ENCODE results near the gene DNAJA3. TPM values are rescaled to one million over a fixed set of nuclear protein-coding genes. Genes with fewer than 3 reads are reported as not detected.

DNAJA3 gene
- total and polyA plus RNA-seq, 9 of the 15 experiments (the other 6 are each of a cell fraction or from before 2014, with no cell fraction given) = 8.1 to 105 (median 79.0) TPM

- TF ChIP-seq FOXJ2 (tag; IDR thresholded peaks at IDR 0.05) (no peak), MTF1 (CRISPR knock-in tag; IDR thresholded peaks at IDR 0.05; ENCODE audit: borderline replicate concordance) (no peak), HDAC8 (tag; IDR thresholded peaks at IDR 0.05) (no peak), ZNF696 (CRISPR knock-in tag; conservative IDR thresholded peaks at IDR 0.05) (no peak), KLF10 (CRISPR knock-in tag; IDR thresholded peaks at IDR 0.05) (no peak), TCF7 (IDR thresholded peaks at IDR 0.05; ENCODE audit: borderline replicate concordance) (no peak), MCM3 (IDR thresholded peaks at IDR 0.05) (no peak), MAFG (tag; conservative IDR thresholded peaks at IDR 0.05) (peak; percentile 75), ZBTB8A (IDR thresholded peaks at IDR 0.05; ENCODE audit: partially characterized antibody) (no peak)
- TF ChIP-seq, protein P1, sequence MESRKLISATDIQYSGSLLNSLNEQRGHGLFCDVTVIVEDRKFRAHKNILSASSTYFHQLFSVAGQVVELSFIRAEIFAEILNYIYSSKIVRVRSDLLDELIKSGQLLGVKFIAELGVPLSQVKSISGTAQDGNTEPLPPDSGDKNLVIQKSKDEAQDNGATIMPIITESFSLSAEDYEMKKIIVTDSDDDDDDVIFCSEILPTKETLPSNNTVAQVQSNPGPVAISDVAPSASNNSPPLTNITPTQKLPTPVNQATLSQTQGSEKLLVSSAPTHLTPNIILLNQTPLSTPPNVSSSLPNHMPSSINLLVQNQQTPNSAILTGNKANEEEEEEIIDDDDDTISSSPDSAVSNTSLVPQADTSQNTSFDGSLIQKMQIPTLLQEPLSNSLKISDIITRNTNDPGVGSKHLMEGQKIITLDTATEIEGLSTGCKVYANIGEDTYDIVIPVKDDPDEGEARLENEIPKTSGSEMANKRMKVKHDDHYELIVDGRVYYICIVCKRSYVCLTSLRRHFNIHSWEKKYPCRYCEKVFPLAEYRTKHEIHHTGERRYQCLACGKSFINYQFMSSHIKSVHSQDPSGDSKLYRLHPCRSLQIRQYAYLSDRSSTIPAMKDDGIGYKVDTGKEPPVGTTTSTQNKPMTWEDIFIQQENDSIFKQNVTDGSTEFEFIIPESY (CRISPR knock-in tag; IDR thresholded peaks at IDR 0.05) = no peak
These were observed 9.8 kb downstream of the DNAJA3 start (continued) for GRCh38 chr16:4435337-4436067.
